ENCODE measurements around the gene ASB8.
"Not testable (repeated sequence)": the region's sequence is repeated elsewhere in the genome, so short reads cannot be mapped to it uniquely, and the experiment has no call there.

ASB8 gene

DNA sequence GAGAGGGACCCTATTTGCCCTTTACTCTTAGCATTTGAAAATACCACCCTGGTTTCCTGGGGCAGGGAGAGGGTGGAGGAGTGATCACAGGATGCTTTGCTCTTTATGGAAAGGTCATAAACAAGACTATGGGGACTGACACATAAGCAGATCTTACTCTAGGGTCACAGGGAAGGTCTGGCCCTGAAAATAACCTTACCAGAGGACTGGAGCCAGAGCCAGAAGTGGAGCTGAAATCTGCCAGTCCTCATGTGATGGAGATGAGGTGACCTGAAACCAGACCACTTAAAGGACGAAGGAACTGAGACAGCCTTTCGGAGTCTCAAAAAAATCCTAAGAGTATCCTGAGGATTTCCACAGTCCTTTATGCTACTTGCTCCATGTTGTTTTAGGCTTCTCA, 25.8 kb downstream of the ASB8 start:
- no peak for DNase-seq

DNA sequence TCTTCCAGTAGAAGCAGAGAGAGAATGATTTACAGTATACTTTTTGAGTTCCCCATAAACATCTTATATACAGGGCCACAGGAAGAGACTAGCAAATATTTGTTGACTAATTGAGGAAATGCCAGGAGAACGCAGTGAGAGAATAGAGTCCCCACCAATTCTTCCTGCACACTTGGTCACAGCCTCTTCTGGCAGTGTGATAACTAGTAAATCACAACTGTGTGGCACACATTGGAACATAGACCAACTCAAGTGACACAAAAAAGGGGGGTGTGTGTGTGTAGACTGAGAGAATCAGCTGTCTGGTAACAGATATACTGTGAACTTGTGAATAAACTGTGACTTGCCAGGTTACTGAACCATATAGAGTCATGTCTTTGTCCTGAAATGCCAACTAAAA, 27.9 kb downstream of the ASB8 start:
- no peak for DNase-seq

DNA sequence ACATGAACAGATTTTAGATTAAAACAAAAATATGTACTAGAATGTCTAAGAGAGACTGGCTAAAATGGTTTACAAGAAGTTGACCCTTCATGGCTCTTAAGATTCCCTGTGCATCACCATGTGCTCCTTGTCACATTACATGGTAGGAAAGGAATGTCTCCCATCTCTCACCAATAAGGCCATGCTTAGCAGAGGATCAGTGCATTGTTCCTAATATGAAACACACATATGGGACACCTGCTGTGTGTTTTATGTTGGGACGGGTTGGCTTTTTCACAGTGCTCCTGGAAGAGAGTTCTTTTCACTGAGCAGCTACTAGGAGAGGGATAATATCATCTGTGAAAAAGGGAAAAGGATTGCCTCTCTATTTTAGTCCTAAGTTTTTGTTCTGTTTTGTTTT, 28.5 kb downstream of the ASB8 start:
- no peak for DNase-seq

GRCh38 chr12:48126953-48127630, 30.2 kb downstream of the ASB8 start:
- no peak for DNase-seq

- peak; percentile 24 for DNase-seq
Observed at GRCh38 chr12:48125985-48126384, 31.3 kb downstream of the ASB8 start.

DNA sequence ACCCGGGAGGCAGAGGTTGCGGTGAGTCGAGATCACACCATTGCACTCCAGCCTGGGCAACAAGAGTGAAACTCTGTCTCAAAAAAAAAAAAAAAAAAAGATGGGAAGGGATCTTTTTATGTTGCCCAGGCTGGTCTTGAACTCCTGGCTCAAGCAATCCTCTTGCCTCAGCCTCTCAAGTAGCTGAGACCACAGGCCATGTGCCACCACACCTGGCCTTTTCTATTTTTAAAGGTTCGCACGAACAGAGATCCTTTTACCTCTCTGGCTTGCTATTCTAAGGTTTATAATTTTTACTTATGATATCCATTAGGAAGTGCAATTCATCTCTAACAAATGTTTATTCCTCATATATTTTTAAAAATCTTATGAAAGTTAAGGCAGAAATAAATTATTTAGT, 31.8 kb downstream of the ASB8 start:
- not testable (repeated sequence) for DNase-seq

DNA sequence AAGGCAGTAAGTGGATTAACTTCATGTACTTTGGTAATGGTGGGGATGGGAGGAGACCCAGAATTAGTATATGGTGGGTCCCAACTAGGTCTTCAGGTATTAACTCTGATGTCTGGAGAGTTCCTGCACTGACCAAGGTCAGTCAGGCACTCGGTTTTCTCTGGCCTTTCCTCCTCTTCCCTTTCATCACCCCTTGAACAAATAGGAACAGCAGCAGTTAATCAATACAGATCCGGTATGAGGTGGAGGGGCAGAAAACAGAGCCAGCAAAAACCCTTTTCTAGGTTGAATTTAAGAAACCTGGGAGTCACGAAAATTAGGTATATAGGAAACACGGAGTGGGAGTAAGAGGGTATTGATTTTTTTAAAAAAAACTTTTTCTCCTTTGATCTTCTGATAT, 34.1 kb downstream of the ASB8 start:
- no peak for DNase-seq

GRCh38 chr12:48122065-48122834, 35.1 kb downstream of the ASB8 start:
- DNase-seq = no peak

DNA sequence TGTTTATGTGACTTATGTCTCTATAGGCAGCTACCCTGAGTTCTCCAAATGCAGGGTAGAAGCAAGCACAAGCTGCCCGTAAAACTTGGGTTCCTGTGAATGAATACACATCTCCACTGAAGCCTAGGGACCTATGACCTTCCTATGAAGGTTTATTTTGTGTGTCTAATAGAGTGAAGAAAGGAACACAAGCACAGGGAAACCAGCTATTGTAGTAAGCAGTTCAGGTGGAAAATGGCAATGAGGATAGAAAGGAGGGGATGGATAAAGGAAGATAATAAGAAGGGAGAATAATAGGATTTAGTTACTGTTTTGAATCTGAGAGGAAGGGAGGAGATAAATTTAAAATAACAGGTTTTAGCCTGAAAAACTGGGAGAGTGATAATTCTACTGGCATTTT, 35.8 kb downstream of the ASB8 start:
- DNase-seq = no peak

DNA sequence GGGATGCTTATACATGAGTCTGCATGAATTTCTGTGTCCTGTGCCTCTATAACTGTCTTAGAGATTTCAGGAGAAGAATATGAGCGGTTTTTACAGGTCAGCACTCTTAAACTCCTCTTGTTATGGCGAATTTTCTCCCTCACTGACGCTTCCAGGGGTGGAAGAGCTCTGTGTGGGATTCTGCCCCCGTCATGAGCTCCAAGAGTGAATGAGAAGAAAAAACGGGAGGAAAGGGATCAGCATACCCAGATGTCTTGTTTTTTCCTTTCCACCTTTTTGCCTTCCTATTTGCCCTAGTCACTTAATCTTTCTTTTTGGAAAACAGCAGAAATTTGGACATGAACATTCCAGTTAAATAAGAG, 37.5 kb downstream of the ASB8 start:
- no peak for DNase-seq

GRCh38 chr12:48119078-48119833, 38.1 kb downstream of the ASB8 start, which contains the start of gene PFKM:
Gene PFKM (plus strand): TSS chr12:48119364. CDS start chr12:48122775, 3,411 bp downstream.
- DNase-seq = peak; percentile 91

GRCh38 chr12:48118284-48118871, 38.9 kb downstream of the ASB8 start:
- DNase-seq = peak; percentile 28

DNA sequence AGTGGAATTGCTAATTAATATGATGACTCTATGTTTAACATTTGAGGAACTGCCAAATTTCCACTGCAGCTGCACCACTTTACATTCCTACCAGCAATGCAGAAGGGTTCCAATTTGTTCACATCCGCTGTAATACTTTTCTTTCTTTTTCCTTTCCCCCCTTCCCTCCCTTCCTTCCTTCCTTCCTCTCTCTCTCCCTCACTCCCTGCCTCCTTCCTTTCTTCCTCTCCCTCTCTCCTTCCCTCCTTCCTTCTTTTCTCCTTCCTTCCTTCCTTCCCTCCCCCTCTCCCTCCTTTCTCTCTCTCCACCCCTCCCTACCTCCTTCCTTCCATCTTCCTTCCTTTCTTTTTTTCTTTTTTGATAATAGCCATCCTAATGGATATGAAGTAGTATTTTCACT, 41.4 kb downstream of the ASB8 start:
- DNase-seq = no peak

DNA sequence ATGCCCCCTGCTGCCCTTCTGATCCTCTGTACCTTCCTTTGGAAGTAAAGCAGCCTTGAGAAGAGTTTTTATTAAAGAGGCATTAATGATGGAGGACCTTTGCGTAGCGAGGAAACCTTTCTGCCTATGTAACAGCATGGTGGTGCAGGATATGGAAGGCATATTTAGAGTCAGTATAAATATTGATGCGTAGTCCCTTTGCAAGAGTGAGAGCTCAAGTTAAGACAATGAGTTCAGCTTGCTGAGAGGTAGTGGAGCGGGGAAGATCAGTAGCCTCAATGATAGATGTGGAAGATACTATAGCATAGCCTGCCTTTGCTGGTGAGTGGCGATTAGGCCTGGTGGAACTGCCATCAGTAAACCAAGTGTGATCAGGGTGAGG, 46.0 kb downstream of the ASB8 start:
- DNase-seq = not testable (repeated sequence)

GRCh38 chr12:48110691-48111311, 46.5 kb downstream of the ASB8 start:
- DNase-seq = no peak

GRCh38 chr12:48109424-48109823, 47.9 kb downstream of the ASB8 start:
- no peak for DNase-seq

GRCh38 chr12:48106681-48107613, 50.4 kb downstream of the ASB8 start:
- DNase-seq = no peak

DNA sequence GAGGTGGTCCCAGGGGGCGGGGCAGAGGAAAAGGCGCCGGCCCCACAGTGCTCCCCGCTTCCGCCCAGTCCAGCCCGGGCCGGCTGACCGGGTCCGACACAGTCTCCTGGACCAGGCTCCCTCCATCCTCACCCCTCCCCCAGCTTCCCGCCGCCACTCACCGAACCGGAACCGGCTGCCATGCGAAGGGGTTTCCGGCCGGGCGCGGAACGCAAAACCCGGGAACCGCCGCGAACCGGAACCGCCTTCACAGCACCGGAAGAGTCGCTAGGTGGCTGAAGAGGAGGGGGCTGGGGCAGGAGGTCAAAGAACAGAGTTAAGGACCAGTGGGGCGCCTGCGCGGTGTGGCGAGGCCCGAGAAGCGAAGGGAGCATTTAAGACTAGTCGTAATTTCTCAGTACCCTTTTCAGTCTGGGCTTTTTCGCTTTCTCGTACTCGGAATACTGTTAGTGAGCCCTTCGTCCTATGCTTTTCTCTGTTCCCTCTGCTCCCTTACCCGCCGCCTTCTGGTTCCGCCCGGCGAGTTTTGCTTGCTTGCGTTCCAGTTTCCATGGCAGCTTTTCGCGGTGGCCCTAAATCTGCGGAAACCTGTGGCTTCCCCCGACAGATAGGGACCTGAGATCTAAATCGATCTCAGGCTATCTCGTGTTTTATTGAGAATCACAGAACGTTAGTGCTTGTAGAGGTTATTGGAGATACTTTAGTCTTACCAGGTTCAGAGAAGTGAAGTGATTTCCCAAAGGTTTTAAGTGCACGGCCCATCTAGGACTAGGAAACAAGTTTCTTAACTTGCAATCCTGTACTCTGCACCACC, 51.2 kb downstream of the ASB8 start, which contains the start of gene SENP1:
SENP1 (minus strand) TSS at position 213 of the 814 bp plus-strand sequence. CDS start 4,607 bp downstream, outside the sequence.
- DNase-seq = peak; percentile 92

DNA sequence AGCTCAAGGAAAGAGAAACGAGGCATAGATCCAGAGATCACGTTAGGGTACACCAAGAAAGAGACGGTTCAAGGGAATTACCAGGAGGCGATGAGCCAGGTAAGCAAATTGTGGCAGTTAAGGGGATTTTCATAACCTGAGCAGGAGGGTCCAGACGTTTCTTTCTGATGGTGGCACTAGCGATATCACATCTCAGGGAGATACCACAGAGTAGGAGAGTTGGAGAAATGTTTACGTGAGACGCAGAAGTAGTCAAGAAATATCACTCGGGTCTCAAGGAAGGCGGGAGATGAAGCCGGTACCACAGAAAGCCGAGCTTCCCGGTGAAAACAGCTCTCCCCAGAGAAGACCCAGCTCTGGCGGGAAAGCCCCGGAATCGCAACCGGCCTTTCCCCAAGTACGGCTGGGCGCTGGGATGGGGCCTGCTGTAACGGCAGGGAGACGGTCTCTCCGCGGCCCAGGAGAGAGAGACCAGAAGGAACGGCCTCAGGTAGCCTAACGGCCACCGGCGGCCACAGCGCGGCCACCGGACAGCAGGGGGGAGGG, 51.9 kb downstream of the ASB8 start:
- DNase-seq = no peak

GRCh38 chr12:48104531-48104930, 52.8 kb downstream of the ASB8 start:
- no peak for DNase-seq

Data from right hindlimb (tissue), 1 donor.